ENCODE data around the gene NUDT19. TPM values are rescaled to one million over a fixed set of nuclear protein-coding genes. Genes with fewer than 3 reads are reported as not detected.

Gene NUDT19
- total and polyA plus RNA-seq, 9 of the 15 experiments (the other 6 are each of a cell fraction or from before 2014, with no cell fraction given) = 9.6 to 38.6 (median 14.4) TPM

GRCh38 chr19:32691952-32692726 is 518 bp downstream of the NUDT19 start (continued):
- TF ChIP-seq IRF1 (CRISPR knock-in tag; IDR thresholded peaks at IDR 0.05; ENCODE audit: borderline replicate concordance) (no peak), FOXJ3 (CRISPR knock-in tag; IDR thresholded peaks at IDR 0.05) (no peak), ZBTB1 (CRISPR knock-in tag; IDR thresholded peaks at IDR 0.05; ENCODE audit: borderline replicate concordance, low read depth) (peak; percentile 95), HMBOX1 (IDR thresholded peaks at IDR 0.05) (no peak), ZNF668 (CRISPR knock-in tag; IDR thresholded peaks at IDR 0.05) (no peak), ZKSCAN3 (CRISPR knock-in tag; IDR thresholded peaks at IDR 0.05) (no peak), SIN3B (IDR thresholded peaks at IDR 0.05; ENCODE audit: low read depth) (no peak; the same call in none of the 2 replicates), TCF15 (CRISPR knock-in tag; IDR thresholded peaks at IDR 0.05) (no peak), CHD2 (IDR thresholded peaks at IDR 0.05; ENCODE audit: low read depth, low read length) (no peak), BRF1 (IDR thresholded peaks at IDR 0.05; ENCODE audit: borderline replicate concordance, extremely low read depth, insufficient read length) (no peak), PBX2 (CRISPR knock-in tag; IDR thresholded peaks at IDR 0.05; ENCODE audit: low read depth) (no peak), PBX2 (tag; conservative IDR thresholded peaks at IDR 0.05; ENCODE audit: low read depth) (no peak), ZNF584 (CRISPR knock-in tag; IDR thresholded peaks at IDR 0.05; ENCODE audit: low read depth) (no peak), MEIS2 (IDR thresholded peaks at IDR 0.05; ENCODE audit: partially characterized antibody) (no peak), POLR2H (tag; IDR thresholded peaks at IDR 0.05; ENCODE audit: low read depth) (no peak; the same call in 1 of the 2 replicates), MYBL2 (IDR thresholded peaks at IDR 0.05; ENCODE audit: low read depth) (no peak), MYBL2 (CRISPR knock-in tag; IDR thresholded peaks at IDR 0.05; ENCODE audit: borderline replicate concordance) (no peak), NCOA1 (IDR thresholded peaks at IDR 0.05; ENCODE audit: low read depth) (no peak), ZNF12 (CRISPR knock-in tag; IDR thresholded peaks at IDR 0.05) (peak; percentile 76; the same call in 1 of the 2 replicates)

All from K562 (cell line).